GM13976 (cell line): Measurements from ENCODE around the gene MCRIP1.

Source experiments
- DNase-seq: peaks from one replicate; pipeline ENCODE4 v3.0.0; 2012; ENCODE audit warnings: low spot score
- CTCF ChIP-seq: IDR thresholded peaks from 2 replicates; pipeline ENCODE4 v1.5.1; 2012; ENCODE audit warnings: borderline replicate concordance, mild to moderate bottlenecking; ENCODE audit not compliant: insufficient read depth; ENCODE audit errors: extremely low read depth, missing control alignments, control extremely low read depth
- in situ Hi-C: fragments of 300-500 bp; cut with MboI; formaldehyde crosslinking; loops from one replicate; pipeline ENCODE4 v1.12.0; 2022; ENCODE audit warnings: low sequenced_read_pairs, mixed read lengths, inconsistent platforms; ENCODE audit not compliant: unreplicated experiment

The MCRIP1 gene

GRCh38 chr17:81808778-81809555 lies 24.1 kb downstream of the MCRIP1 start:
- no peak for DNase-seq
- TF ChIP-seq CTCF = peak; percentile 34
- in situ Hi-C loops = no loop called here

DNA sequence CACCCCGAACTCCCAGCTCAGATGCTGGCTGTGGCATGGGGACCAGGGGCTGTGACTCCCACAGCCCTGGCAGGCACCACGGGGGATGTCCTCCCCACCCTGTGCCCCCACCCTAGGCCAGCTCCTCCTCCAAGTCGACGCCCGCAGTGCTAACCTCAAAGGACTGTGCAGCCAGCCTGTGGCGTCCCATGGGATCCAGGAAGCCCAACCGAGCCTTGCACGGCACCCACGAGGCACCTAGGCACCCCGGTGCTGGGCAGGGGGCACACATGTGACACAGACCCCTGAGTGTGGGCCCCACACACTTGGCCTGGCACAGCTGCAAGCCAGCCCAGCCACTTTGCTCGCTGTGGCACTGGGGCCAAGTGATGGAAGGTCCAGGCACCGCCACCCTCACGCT lies 25.3 kb downstream of the MCRIP1 start:
- in situ Hi-C loops = no loop called here
- no peak for DNase-seq

GRCh38 chr17:81807210-81807719 lies 25.8 kb downstream of the MCRIP1 start:
- no peak for DNase-seq
- TF ChIP-seq CTCF = no peak
- in situ Hi-C loops = no loop called here

More for the DNA sequence above, 25.3 kb downstream of the MCRIP1 start:
- no peak for TF ChIP-seq CTCF

DNA sequence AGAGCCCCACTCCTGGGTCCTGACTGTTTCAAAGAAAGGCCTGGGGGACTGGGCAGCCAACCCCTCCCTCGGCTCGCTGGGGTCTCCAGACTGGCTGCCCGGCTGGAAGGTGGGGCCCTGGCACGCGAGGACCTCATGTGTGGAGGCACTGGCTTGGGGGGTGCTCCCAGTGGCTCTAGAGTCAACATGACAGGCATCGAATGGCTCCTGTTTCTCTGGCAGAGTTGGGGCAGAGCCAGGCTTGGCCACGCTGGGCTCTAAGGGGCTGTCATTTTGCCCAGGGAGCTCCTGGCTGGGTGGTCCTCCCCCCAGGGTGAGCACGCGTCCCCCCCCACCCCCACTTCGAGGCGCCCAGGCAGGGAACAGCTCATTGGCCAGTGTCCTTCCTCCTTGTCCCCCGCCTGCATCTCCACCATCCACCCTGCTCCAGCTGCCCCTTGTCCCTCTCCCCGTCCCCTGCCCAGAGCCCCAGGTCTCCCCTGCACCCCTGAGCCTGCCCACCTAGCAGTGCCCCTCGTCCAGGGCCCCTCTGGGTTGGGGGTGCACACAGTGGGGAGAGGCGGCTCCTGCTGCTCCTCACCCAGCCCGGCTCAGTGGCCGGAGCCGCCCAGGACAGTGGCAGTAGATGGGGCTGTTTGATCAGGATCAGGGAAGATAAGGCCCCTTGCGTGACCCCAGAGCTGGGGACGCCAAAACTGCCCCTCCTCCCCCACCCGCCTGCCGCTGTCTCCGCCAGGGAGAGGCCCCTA lies 26.5 kb downstream of the MCRIP1 start:
- DNase-seq = no peak
- no peak for TF ChIP-seq CTCF
- in situ Hi-C loops = no loop called here

- in situ Hi-C loops = no loop called here
- TF ChIP-seq CTCF = no peak
- DNase-seq = no peak
These were observed 27.2 kb downstream of the MCRIP1 start for GRCh38 chr17:81805707-81806460.
